Neural progenitor cell (in vitro differentiated cells): Measurements from ENCODE around the gene RNF214. TPM values are rescaled to one million over a fixed set of nuclear protein-coding genes. Genes with fewer than 3 reads are reported as not detected.

Experiments
- DNase-seq: peaks from one replicate; pipeline ENCODE4 v3.0.0-alpha.2; 2016; ENCODE audit warnings: low spot score
- H2AFZ ChIP-seq: fragments of 200-600 bp; sonication (generic); replicated peaks from 2 replicates; pipeline ENCODE4 v1.6.1; 2016; ENCODE audit warnings: antibody characterized with exemption
- H3F3A ChIP-seq: fragments of 200-600 bp; sonication (generic); 2 replicates; pipeline ENCODE4 v1.6.1; 2016; ENCODE audit warnings: antibody characterized with exemption, low read depth
- H3K27ac ChIP-seq: fragments of 200-600 bp; sonication (generic); 2 replicates; pipeline ENCODE4 v1.5.1; 2016; ENCODE audit warnings: mild to moderate bottlenecking
- H3K27me3 ChIP-seq: fragments of 200-600 bp; sonication (generic); 2 replicates; pipeline ENCODE4 v1.6.1; 2016; ENCODE audit warnings: mild to moderate bottlenecking, moderate library complexity
- H3K36me3 ChIP-seq: fragments of 200-600 bp; sonication (generic); 2 replicates; pipeline ENCODE4 v1.5.1; 2016
- H3K4me1 ChIP-seq: fragments of 200-600 bp; sonication (generic); 2 replicates; pipeline ENCODE4 v1.6.1; 2016; ENCODE audit warnings: mixed run types
- H3K4me2 ChIP-seq: fragments of 200-600 bp; sonication (generic); 2 replicates; pipeline ENCODE4 v1.6.1; 2016
- H3K4me3 ChIP-seq: fragments of 200-600 bp; sonication (generic); 2 replicates; pipeline ENCODE4 v1.5.1; 2016
- H3K79me2 ChIP-seq: fragments of 200-600 bp; sonication (generic); 2 replicates; pipeline ENCODE4 v1.6.1; 2016; ENCODE audit warnings: low read depth
- H3K9ac ChIP-seq: fragments of 200-600 bp; sonication (generic); 2 replicates; pipeline ENCODE4 v1.6.1; 2016
- H3K9me3 ChIP-seq: fragments of 200-600 bp; sonication (generic); 2 replicates; pipeline ENCODE4 v1.5.1; 2016; ENCODE audit warnings: low read depth
- H4K20me1 ChIP-seq: fragments of 200-600 bp; sonication (generic); 2 replicates; pipeline ENCODE4 v1.6.1; 2016; ENCODE audit warnings: low read depth
- H3K27ac Mint-ChIP-seq: 3 replicates; pipeline ENCODE4 v1.8.0; 2021; ENCODE audit warnings: mixed read lengths
- H3K27me3 Mint-ChIP-seq: 2 replicates; pipeline ENCODE4 v1.8.0; 2022; ENCODE audit warnings: low read depth, mild to moderate bottlenecking, inconsistent platforms, moderate library complexity, mixed read lengths; ENCODE audit not compliant: insufficient read depth
- H3K36me3 Mint-ChIP-seq: 3 replicates; pipeline ENCODE4 v1.8.0; 2021; ENCODE audit warnings: mixed read lengths
- H3K4me1 Mint-ChIP-seq: 3 replicates; pipeline ENCODE4 v1.8.0; 2021; ENCODE audit warnings: mixed read lengths
- H3K4me3 Mint-ChIP-seq: 3 replicates; pipeline ENCODE4 v1.8.0; 2021; ENCODE audit warnings: mild to moderate bottlenecking, moderate library complexity, mixed read lengths
- H3K9me3 Mint-ChIP-seq: 3 replicates; pipeline ENCODE4 v1.8.0; 2020; ENCODE audit warnings: mixed read lengths
- EZH2 ChIP-seq: fragments of 200-600 bp; sonication (generic); IDR thresholded peaks from 2 replicates; pipeline ENCODE4 v1.6.1; 2017; ENCODE audit warnings: antibody characterized with exemption, mild to moderate bottlenecking, moderate library complexity
- EZH2phosphoT487 ChIP-seq: fragments of 200-600 bp; sonication (generic); IDR thresholded peaks from 2 replicates; pipeline ENCODE4 v1.6.1; 2017; ENCODE audit warnings: antibody characterized with exemption
- total RNA-seq: library from RNA; depleted of rRNA; stranded (reverse); fragments of >200 nt; gene quantifications from 2 replicates; pipeline ENCODE4 v1.2.3, GENCODE V29; 2015; ENCODE audit warnings: low replicate concordance
- TF ChIP-seq, protein P1 (sequence below): fragments of 200-600 bp; sonication (generic); IDR thresholded peaks from 2 replicates; pipeline ENCODE4 v1.5.1; 2017; ENCODE audit warnings: antibody characterized with exemption, mild to moderate bottlenecking

RNF214 gene
- total RNA-seq, 1 donor from 2014 or later = 43.6 TPM

DNA sequence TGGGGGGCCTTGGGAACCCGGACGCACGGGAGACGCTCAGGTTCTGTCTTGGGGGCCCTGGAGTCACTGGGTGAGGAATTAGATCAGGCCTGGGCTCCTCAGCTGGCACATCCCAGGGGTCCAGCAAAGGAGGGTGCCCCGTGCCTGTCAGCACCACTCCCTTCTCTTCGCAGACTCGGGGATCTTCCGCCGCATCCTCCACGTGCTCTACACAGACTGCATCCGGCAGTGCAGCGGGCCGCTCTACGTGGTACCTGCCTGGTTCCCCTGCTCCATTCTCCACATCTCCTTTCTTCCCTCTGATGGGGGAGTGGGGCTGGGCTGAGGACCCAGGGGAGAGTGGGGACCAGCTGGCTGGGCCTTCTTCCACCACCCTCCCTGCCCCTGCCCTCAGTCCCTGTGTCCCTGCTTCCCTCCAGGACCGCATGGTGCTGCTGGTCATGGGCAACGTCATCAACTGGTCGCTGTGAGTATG is 40.0 kb upstream of the RNF214 start:
- peaks cover 4% of the 10 kb centered on the region for H3F3A ChIP-seq

DNA sequence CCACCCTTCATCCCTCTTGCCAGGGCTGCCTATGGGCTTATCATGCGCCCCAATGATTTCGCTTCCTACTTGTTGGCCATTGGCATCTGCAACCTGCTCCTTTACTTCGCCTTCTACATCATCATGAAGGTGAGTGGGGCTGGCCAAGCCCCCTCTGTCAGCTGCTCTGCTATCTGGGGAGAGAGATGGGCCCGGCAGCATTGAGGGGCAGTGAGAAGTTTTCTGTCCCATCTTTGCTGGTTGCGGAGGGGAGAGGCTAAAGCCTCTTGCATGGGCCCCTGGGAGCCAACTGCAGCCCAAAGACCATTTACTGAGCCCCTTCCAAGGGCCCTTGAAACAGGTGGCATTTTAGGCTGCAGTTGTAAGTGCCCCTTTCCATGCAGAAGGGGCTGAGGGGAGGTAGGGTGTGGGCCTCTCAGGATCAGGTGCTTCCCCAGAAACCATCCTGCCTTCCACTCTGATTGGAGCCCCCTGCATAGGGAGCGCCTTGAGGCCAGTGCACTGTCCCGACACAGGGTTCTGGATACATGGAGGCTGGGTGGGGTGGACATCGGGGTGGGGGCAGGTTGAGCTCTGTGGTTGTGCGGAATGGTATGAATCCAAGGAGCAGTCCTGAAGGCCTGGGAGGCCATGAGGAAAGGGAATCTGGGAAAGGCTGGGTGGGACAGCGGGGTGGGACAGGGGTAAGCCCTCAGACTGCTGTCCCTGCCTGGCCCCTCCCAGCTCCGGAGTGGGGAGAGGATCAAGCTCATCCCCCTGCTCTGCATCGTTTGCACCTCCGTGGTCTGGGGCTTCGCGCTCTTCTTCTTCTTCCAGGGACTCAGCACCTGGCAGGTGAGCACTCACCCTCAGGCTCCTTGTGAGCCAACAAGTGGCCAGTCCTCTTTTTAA is 39.1 kb upstream of the RNF214 start:
- H3K4me1 ChIP-seq = peaks cover 8% of the 10 kb centered on the region
- no peak overlapping the region for H3K4me3 Mint-ChIP-seq
- peaks cover 2% of the 10 kb centered on the region for H3K27me3 Mint-ChIP-seq
- no peaks in the 10 kb centered on the region for H3K36me3 ChIP-seq
- H3K79me2 ChIP-seq = no peaks in the 10 kb centered on the region
- no peak overlapping the region for H3K9ac ChIP-seq
- DNase-seq = no peak
- TF ChIP-seq, protein P1, sequence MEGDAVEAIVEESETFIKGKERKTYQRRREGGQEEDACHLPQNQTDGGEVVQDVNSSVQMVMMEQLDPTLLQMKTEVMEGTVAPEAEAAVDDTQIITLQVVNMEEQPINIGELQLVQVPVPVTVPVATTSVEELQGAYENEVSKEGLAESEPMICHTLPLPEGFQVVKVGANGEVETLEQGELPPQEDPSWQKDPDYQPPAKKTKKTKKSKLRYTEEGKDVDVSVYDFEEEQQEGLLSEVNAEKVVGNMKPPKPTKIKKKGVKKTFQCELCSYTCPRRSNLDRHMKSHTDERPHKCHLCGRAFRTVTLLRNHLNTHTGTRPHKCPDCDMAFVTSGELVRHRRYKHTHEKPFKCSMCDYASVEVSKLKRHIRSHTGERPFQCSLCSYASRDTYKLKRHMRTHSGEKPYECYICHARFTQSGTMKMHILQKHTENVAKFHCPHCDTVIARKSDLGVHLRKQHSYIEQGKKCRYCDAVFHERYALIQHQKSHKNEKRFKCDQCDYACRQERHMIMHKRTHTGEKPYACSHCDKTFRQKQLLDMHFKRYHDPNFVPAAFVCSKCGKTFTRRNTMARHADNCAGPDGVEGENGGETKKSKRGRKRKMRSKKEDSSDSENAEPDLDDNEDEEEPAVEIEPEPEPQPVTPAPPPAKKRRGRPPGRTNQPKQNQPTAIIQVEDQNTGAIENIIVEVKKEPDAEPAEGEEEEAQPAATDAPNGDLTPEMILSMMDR = no peak
- TF ChIP-seq EZH2 = no peak
- no peak for TF ChIP-seq EZH2phosphoT487
- H4K20me1 ChIP-seq = no peaks in the 10 kb centered on the region
- H3K4me1 Mint-ChIP-seq = peaks cover 12% of the 10 kb centered on the region
- no peak overlapping the region for H3K4me2 ChIP-seq
- no peak overlapping the region for H3K27ac Mint-ChIP-seq
- H3K4me3 ChIP-seq = no peak overlapping the region
- H3K36me3 Mint-ChIP-seq = peaks cover 12% of the 10 kb centered on the region
- no peaks in the 10 kb centered on the region for H3K9me3 Mint-ChIP-seq
- H3F3A ChIP-seq = peaks cover 13% of the 10 kb centered on the region
- no peak overlapping the region for H2AFZ ChIP-seq
- no peaks in the 10 kb centered on the region for H3K9me3 ChIP-seq
- H3K27me3 ChIP-seq = no peaks in the 10 kb centered on the region
- no peak overlapping the region for H3K27ac ChIP-seq

More for the DNA sequence above, 40.0 kb upstream of the RNF214 start:
- Mint-ChIP-seq H3K27ac (no peak overlapping the region), H3K4me3 (no peak overlapping the region), H3K27me3 (peaks cover 2% of the 10 kb centered on the region), H3K9me3 (no peaks in the 10 kb centered on the region), H3K4me1 (peaks cover 3% of the 10 kb centered on the region), H3K36me3 (peaks cover 12% of the 10 kb centered on the region)
- no peak for DNase-seq
- Histone ChIP-seq H4K20me1 (no peaks in the 10 kb centered on the region), H3K36me3 (no peaks in the 10 kb centered on the region), H3K79me2 (no peaks in the 10 kb centered on the region), H3K4me2 (no peak overlapping the region), H3K27ac (no peak overlapping the region), H3K4me3 (no peak overlapping the region), H2AFZ (no peak overlapping the region), H3K27me3 (no peaks in the 10 kb centered on the region), H3K9me3 (no peaks in the 10 kb centered on the region), H3K4me1 (no peaks in the 10 kb centered on the region), H3K9ac (no peak overlapping the region)
- TF ChIP-seq, protein P1 = no peak
- no peak for TF ChIP-seq EZH2
- TF ChIP-seq EZH2phosphoT487 = no peak

DNA sequence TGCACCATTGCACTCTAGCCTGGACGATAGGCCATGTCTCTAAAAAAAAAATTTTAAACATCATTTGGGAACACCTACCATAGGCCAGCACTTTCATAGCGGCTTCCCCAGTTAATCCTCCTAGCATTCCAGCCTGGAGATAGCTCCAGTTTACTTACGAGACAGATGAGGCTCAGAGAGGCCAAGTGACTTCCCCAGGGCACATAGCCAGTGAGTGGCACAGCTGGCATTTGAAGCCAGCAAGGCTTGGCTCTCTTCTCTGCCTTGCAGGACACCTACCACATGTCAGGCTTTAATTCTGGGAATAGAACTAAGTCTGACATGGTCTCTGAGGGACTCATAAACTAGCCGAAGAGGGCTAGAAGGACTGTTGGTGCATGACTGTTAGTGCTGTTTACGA is 38.2 kb upstream of the RNF214 start:
- H3K79me2 ChIP-seq = no peaks in the 10 kb centered on the region
- no peak for DNase-seq

DNA sequence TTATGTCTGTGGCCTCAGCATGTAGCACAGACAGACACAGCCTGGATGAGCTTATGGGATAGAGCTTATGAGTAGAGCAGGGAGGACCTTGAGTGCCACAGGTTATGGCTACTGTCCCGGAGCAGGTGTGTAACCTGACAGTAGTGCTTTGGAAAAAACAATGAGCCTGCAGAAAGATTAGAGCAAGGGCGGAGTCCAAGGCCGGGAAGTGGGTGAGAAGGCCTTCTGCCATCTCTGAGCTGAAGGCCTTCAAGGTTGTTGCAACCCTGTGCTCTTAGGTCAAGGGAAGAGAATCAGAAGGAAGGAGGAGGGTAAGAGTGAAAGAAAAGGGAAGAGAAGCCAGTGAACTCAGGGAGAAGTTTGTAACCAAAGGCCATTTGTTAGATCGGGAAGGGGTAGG is 37.2 kb upstream of the RNF214 start:
- Histone ChIP-seq H3K4me1 (peaks cover 25% of the 10 kb centered on the region), H3K27ac (no peak overlapping the region), H3K9me3 (no peaks in the 10 kb centered on the region), H2AFZ (no peak overlapping the region), H3F3A (peaks cover 26% of the 10 kb centered on the region), H3K79me2 (no peaks in the 10 kb centered on the region), H3K27me3 (no peaks in the 10 kb centered on the region), H3K36me3 (no peaks in the 10 kb centered on the region), H3K4me3 (no peak overlapping the region), H4K20me1 (no peaks in the 10 kb centered on the region), H3K9ac (no peak overlapping the region), H3K4me2 (no peak overlapping the region)
- peaks cover 10% of the 10 kb centered on the region for H3K36me3 Mint-ChIP-seq
- TF ChIP-seq EZH2 = no peak
- TF ChIP-seq EZH2phosphoT487 = no peak
- TF ChIP-seq, protein P1 = no peak
- H3K4me1 Mint-ChIP-seq = peaks cover 25% of the 10 kb centered on the region
- H3K27ac Mint-ChIP-seq = peak overlapping the region; percentile 73
- peaks cover 2% of the 10 kb centered on the region for H3K27me3 Mint-ChIP-seq
- H3K4me3 Mint-ChIP-seq = no peak overlapping the region
- no peaks in the 10 kb centered on the region for H3K9me3 Mint-ChIP-seq
- DNase-seq = no peak

More for the DNA sequence above, 38.2 kb upstream of the RNF214 start:
- Mint-ChIP-seq H3K9me3 (no peaks in the 10 kb centered on the region), H3K4me1 (peaks cover 17% of the 10 kb centered on the region), H3K36me3 (peaks cover 10% of the 10 kb centered on the region), H3K4me3 (no peak overlapping the region), H3K27me3 (peaks cover 2% of the 10 kb centered on the region), H3K27ac (peak overlapping the region; percentile 8)
- H3K4me2 ChIP-seq = no peak overlapping the region
- no peaks in the 10 kb centered on the region for H3K9me3 ChIP-seq
- peaks cover 15% of the 10 kb centered on the region for H3K4me1 ChIP-seq
- no peaks in the 10 kb centered on the region for H4K20me1 ChIP-seq
- H3K27me3 ChIP-seq = no peaks in the 10 kb centered on the region
- H3K27ac ChIP-seq = no peak overlapping the region
- peaks cover 21% of the 10 kb centered on the region for H3F3A ChIP-seq
- H3K9ac ChIP-seq = no peak overlapping the region
- no peak overlapping the region for H3K4me3 ChIP-seq
- no peak overlapping the region for H2AFZ ChIP-seq
- H3K36me3 ChIP-seq = no peaks in the 10 kb centered on the region
- TF ChIP-seq EZH2phosphoT487 = no peak
